H1 (cell line): Measurements from ENCODE around the gene TEX10. TPM values are rescaled to one million over a fixed set of nuclear protein-coding genes. Genes with fewer than 3 reads are reported as not detected.

Source experiments
- TAF1 ChIP-seq: IDR thresholded peaks from 2 replicates; pipeline ENCODE4 v1.6.1; 2011; ENCODE audit warnings: mild to moderate bottlenecking, low read depth, low read length
- TAF7 ChIP-seq: optimal IDR thresholded peaks from 2 replicates; pipeline ENCODE3; 2011; ENCODE audit warnings: low read depth, mild to moderate bottlenecking, inconsistent platforms, low read length, moderate library complexity, borderline replicate concordance
- USF2 ChIP-seq: IDR thresholded peaks from 2 replicates; pipeline ENCODE4 v1.6.1; 2011; ENCODE audit warnings: low read length, improper control_type of control experiment
- polyA plus RNA-seq, 7 experiments: library from polyadenylated mRNA; depleted of rRNA in 3 of 7; stranded (reverse) in 5 of 7; unstranded in 2 of 7; fragments of >200 nt in 5 of 7; fragments of 200-250 nt in 2 of 7; gene quantifications; 1 replicate in 5 of 7; 2 replicates in 1 of 7; 4 replicates in 1 of 7; pipeline versions ENCODE4 v1.2.1 to v1.2.3, GENCODE V29; 2011 to 2013; ENCODE audit warnings: missing spikeins in 2 of 7, mixed read lengths in 2 of 7
- total RNA-seq: library from RNA; stranded (reverse); fragmentation: NEBNext Ultra II Directional; extraction: Animal tissue kit (Norgen Biotek cat#: 25700); gene quantifications from 2 replicates; pipeline ENCODE4 v1.2.1, GENCODE V29; 2021

The TEX10 gene
- total and polyA plus RNA-seq, 2 of the 8 experiments (the other 6 are each of a cell fraction or from before 2014, with no cell fraction given) = 46.9 to 81.0 TPM

GRCh38 chr9:100294806-100295205 lies 57.9 kb downstream of the TEX10 start (continued):
- TF ChIP-seq TAF1 (no peak), TAF7 (no peak), USF2 (no peak)
